HG02943 (cell line): ENCODE results near the gene INPP1.
A peak's percentile ranks its signal among the peaks of the same experiment; 100 is the strongest.
"Not testable (repeated sequence)": the region's sequence is repeated elsewhere in the genome, so short reads cannot be mapped to it uniquely, and the experiment has no call there.

Source experiments
- ATAC-seq: cut with Tn5 transposase; IDR thresholded peaks from one replicate; pipeline ENCODE4 v1.9.1; 2021; ENCODE audit warnings: mild to moderate bottlenecking, low read depth, moderate library complexity; ENCODE audit not compliant: unreplicated experiment

Gene INPP1

GRCh38 chr2:190328573-190329147 is 14.7 kb upstream of the INPP1 start:
- ATAC-seq = no peak

GRCh38 chr2:190333395-190333794 is 10.0 kb upstream of the INPP1 start:
- ATAC-seq = no peak

GRCh38 chr2:190333928-190334327 is 9.5 kb upstream of the INPP1 start:
- ATAC-seq = no peak

- no peak for ATAC-seq
These were observed 8.7 kb upstream of the INPP1 start for GRCh38 chr2:190334479-190335224.

DNA sequence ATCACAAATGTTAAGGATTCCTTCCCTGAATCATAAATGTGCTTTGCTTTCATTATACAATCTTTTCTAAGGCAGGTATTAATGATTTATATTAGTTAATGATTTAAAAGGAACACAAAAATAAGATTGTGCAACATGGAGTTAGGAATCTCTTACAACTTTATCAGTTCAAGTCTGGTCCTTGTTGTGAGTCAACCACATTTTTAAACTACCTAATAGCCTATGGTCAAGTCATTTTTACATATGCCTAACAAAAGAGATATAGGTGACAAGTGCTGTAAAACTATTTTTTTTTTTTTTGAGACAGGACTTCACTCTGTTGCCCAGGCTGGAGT is 8.2 kb upstream of the INPP1 start:
- ATAC-seq = no peak

DNA sequence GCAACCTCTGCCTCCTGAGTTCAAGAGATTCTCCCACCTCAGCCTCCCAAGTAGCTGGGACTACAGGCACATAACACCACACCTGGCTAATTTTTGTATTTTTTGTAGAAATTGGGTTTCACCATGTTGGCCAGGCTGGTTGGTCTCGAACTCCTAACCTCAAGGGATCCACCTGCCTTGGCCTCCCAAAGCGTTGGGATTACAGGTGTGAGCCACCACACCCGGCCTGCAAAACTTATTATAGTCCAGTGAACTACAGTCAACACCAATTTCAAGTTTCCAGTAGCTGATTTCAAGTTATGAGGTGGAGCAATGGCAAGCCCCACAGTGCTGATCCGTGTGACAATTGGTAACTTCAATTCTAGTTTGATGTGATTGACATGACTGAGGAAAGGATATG is 7.8 kb upstream of the INPP1 start:
- ATAC-seq = not testable (repeated sequence)

DNA sequence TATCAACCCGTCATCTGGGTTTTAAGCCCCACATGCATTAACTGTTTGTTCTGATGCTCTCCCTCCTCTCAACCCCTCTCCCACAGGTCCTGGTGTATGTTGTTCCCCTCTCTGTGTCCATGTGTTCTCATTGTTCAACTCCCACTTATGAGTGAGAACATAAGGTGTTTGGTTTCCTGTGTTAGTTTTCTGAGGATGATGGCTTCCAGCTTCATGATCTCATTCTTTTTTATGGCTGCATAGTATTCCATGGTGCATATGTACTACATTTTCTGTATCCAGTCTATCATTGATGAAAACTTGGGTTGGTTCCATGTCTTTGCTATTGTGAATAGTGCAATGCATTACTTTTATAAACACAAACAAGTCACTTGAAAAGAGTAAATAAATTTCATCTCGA is 7.0 kb upstream of the INPP1 start:
- no peak for ATAC-seq

DNA sequence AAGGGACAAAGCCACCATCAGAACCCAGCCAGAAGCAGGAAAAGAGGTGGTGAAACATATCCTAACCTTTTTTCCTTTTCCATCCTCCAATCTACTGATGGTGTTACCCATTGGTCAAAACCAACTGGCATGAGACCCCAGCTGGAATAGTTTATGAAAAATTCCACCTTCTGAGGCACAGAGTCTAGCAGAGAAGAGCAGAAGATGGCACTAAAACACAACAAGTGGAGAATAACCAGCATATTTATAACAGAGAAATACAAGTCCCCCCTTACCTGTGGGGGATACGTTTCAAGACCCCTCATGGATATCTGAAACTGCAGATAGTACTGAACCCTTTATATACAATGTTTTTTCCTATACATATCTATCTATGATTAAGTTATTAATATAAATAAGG is 4.9 kb upstream of the INPP1 start:
- no peak for ATAC-seq

DNA sequence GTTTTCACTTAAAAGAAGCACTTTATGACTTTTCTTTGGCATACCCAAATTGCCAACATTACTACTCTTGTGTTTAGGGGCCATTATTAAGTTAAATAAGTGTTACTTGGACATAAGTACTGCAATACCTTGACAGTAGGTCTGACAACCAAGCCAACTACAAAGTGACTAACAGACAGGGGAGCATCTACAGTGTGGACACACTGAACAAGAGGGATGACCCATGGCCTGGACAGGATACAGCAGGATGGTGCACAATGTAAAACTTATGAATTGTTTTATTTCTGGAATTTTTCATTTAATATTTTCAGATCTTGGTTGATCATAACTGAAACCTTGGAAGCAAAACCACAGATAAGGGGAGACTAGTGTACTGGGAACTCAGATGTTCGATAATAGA is 4.0 kb upstream of the INPP1 start:
- no peak for ATAC-seq

DNA sequence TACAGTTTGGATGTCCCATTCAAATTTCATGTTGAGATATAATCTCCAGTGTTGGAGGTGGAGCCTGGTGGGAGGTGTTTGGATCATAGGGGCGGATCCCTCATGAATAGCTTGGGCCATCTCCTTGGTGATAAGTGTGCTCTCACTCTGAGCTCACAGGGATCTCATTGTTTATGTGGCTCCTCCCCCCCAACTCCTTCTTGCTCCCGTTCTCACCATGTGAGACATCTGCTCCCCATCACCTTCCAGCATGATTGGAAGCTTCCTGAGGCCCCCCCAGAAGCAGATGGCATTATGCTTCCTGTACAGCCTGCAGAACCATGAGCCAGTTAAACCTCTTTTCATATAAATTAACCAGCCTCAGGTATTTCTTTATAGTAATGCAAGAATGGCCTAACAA is 3.0 kb upstream of the INPP1 start:
- no peak for ATAC-seq

DNA sequence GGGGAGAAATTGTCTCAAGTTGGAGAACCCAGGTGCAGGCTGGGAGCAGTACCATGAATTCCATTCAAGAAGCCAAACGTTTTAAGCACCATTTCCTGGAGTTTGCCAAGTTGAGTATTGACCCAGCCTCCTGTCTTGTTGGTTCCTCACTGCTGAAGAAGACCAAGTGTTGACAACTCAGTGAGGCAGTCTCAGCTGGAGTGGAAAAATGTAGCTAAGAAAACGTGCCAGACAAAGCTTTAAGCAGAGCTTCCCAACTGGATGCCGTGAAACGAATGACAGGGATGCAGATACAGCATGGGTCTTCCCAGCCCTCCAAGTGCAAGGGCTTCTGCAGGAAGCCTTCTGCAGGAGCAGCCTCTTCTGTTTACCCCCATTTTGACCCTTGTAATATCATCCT is 778 bp upstream of the INPP1 start:
- no peak for ATAC-seq

DNA sequence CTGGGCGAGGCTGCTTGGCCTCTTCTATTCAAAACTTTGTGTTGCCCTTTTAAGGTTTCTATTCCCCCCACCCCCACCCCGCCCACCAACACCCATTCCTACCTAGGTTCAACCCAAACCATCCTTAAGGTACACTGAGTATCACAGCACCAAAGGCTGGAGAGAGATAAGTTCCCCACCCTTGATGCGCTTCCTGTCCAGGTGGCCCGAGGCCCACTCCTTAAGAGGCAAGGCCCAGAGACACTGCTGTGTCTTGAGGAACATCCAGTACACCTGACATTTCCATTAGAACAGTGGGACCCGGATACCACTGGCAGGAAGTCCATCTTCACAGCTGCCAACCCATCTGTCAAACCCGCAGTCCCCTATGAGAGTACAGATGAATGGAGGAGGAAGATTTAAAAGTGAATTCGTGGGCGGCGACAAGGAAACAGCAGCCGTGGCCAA is 277 bp upstream of the INPP1 start:
- peak; percentile 39 for ATAC-seq

GRCh38 chr2:190344276-190344827 is 963 bp downstream of the INPP1 start:
- peak; percentile 73 for ATAC-seq

GRCh38 chr2:190350371-190350770 is 7.0 kb downstream of the INPP1 start:
- no peak for ATAC-seq

- ATAC-seq = no peak
These were observed 8.6 kb downstream of the INPP1 start for GRCh38 chr2:190351955-190352354.

- ATAC-seq = no peak
These were observed 9.5 kb downstream of the INPP1 start for GRCh38 chr2:190352668-190353536.

DNA sequence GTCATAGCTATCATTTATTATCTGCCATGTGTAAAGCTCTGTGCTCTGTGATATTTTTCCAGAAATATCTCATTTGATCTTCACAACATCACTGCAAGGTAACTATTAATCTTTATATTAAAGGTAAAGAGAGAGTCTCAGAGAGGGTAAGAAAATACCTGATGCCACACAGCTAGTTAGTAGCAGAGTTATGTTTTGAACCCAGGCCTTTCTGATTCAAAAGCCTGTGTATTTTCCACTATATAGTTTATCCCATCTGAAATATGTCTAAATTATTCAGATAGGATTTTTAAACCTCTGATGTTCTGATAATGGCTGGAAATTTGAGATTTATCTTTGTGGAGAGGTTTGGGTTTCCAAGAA is 10.1 kb downstream of the INPP1 start:
- no peak for ATAC-seq

GRCh38 chr2:190354003-190354690 is 10.8 kb downstream of the INPP1 start:
- no peak for ATAC-seq

GRCh38 chr2:190355968-190356644 is 12.7 kb downstream of the INPP1 start:
- no peak for ATAC-seq

- no peak for ATAC-seq
These were observed 14.2 kb downstream of the INPP1 start for GRCh38 chr2:190357600-190357999.
